ENCODE results near the gene UNC119B.

- no peak for TF ChIP-seq CTCF (IDR thresholded peaks at IDR 0.05)
- TF ChIP-seq POLR2A (IDR thresholded peaks at IDR 0.05), result no peak
These were observed 48.7 kb downstream of the UNC119B start for GRCh38 chr12:120758798-120759590.
